Gastrocnemius medialis (tissue), 4 donors: Measurements from ENCODE around the gene ADCY2.

ENCODE experiments used
- POLR2A ChIP-seq, 2 donors: fragments of 450-650 bp; IDR thresholded peaks; one replicate each; pipeline ENCODE4 v1.6.1; 2017; ENCODE audit warnings: antibody characterized with exemption in 2 of 2, mild to moderate bottlenecking in 2 of 2, moderate library complexity in 2 of 2
- TF ChIP-seq, protein P1 (sequence below), 5 experiments: fragments of 450-650 bp in 3 of 5; fragments of 200-600 bp in 2 of 5; sonication (generic) in 2 of 5; IDR thresholded peaks in 4 of 5; conservative IDR thresholded peaks in 1 of 5; 1 replicate in 4 of 5; 2 replicates in 1 of 5; pipeline ENCODE4 v1.5.1; 2016 to 2019; ENCODE audit warnings: antibody characterized with exemption in 5 of 5, mild to moderate bottlenecking in 3 of 5, moderate library complexity in 3 of 5

DNA sequence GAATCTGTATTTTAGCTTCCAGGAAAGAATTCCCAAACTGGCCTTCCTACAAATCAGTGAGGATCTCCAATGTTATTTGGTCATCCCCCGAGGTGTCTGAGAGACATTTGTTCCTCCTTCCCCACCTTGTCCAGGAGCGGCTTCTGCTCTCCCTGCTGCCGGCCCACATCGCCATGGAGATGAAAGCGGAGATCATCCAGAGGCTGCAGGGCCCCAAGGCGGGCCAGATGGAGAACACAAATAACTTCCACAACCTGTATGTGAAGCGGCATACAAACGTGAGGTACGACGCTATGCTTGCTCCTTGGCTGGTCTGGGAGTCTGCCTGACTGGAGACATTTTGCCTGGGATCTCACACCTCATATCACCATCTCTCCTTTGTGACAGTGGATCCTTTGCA lies 294.6 kb downstream of the ADCY2 start:
- TF ChIP-seq, protein P1, sequence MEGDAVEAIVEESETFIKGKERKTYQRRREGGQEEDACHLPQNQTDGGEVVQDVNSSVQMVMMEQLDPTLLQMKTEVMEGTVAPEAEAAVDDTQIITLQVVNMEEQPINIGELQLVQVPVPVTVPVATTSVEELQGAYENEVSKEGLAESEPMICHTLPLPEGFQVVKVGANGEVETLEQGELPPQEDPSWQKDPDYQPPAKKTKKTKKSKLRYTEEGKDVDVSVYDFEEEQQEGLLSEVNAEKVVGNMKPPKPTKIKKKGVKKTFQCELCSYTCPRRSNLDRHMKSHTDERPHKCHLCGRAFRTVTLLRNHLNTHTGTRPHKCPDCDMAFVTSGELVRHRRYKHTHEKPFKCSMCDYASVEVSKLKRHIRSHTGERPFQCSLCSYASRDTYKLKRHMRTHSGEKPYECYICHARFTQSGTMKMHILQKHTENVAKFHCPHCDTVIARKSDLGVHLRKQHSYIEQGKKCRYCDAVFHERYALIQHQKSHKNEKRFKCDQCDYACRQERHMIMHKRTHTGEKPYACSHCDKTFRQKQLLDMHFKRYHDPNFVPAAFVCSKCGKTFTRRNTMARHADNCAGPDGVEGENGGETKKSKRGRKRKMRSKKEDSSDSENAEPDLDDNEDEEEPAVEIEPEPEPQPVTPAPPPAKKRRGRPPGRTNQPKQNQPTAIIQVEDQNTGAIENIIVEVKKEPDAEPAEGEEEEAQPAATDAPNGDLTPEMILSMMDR (IDR thresholded peaks at IDR 0.05 in 4 of 5, conservative IDR thresholded peaks at IDR 0.05 in 1 of 5): no peak
- TF ChIP-seq POLR2A (IDR thresholded peaks at IDR 0.05): no peak
